ENCODE results near the gene CYP3A5.

DNA sequence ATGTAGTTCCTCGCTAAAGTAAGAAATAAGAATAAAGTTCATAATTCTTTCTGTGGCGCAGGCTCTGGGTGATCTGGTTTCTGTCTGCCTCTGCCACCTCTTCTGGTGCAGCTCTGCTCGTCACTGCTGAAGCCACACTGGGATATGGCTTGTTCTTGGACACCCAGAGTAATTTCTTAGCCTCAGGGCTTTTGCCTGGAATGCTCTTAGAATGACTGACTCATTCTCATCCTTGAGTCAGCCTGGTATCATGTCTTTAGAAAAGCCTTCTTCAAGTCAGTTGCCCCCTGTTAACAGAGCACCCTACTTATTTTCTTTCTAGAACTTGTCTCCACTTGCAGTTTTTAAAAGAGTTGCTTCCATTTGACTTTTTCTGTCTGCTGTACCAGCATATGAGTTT, 61.1 kb downstream of the CYP3A5 start:
- TF ChIP-seq, protein P1, sequence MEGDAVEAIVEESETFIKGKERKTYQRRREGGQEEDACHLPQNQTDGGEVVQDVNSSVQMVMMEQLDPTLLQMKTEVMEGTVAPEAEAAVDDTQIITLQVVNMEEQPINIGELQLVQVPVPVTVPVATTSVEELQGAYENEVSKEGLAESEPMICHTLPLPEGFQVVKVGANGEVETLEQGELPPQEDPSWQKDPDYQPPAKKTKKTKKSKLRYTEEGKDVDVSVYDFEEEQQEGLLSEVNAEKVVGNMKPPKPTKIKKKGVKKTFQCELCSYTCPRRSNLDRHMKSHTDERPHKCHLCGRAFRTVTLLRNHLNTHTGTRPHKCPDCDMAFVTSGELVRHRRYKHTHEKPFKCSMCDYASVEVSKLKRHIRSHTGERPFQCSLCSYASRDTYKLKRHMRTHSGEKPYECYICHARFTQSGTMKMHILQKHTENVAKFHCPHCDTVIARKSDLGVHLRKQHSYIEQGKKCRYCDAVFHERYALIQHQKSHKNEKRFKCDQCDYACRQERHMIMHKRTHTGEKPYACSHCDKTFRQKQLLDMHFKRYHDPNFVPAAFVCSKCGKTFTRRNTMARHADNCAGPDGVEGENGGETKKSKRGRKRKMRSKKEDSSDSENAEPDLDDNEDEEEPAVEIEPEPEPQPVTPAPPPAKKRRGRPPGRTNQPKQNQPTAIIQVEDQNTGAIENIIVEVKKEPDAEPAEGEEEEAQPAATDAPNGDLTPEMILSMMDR (optimal IDR thresholded peaks at IDR 0.05 in 1 of 3, IDR thresholded peaks at IDR 0.05 in 1 of 3, conservative IDR thresholded peaks at IDR 0.05 in 1 of 3; ENCODE audit: extremely low read depth in 1 of 3, insufficient read depth in 2 of 3, low read length in 3 of 3): no peak
- TF ChIP-seq EZH2 (IDR thresholded peaks at IDR 0.05; ENCODE audit: low read length): no peak

Data from keratinocyte (primary cell).